ENCODE results near the gene DBI. TPM values are rescaled to one million over a fixed set of nuclear protein-coding genes. Genes with fewer than 3 reads are reported as not detected.

The DBI gene
- total RNA-seq, 4 donors from 2014 or later, result 41.8 to 72.3 (median 59.3) TPM

DNA sequence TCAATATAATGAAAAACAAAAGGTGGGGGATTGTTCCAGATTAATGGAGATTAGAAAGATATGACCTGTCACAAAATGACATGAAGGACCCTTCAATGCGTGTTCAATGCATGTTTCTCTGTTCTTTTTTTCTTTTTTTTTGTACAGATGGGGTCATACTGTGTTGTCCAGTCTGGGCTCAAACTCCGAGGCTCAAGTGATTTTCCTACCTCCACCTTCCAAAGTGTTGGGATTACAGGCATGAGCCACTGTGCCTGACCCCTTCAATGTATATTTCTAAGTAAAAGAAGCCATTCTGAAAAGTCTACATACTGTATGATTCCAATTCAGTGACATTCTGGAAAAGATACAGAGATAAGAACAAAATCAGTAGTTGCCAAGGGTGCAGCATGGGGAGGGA, 32.9 kb upstream of the DBI start:
- Histone ChIP-seq H3K27ac (replicated peaks in 1 of 4) (no peak overlapping the region), H3K4me3 (no peak overlapping the region), H3K27me3 (no peaks in the 10 kb centered on the region), H3K36me3 (peaks cover 0 to 52% (median 8%) of the 10 kb centered on the region in 4 donors), H3K4me1 (no peaks in the 10 kb centered on the region), H3K9me3 (no peaks in the 10 kb centered on the region)
- DNase-seq (ENCODE audit: extremely low spot score), result no peak
- no peak for TF ChIP-seq EP300 (IDR thresholded peaks at IDR 0.05)
- TF ChIP-seq POLR2AphosphoS5 (IDR thresholded peaks at IDR 0.05), result no peak
- TF ChIP-seq, protein P1, sequence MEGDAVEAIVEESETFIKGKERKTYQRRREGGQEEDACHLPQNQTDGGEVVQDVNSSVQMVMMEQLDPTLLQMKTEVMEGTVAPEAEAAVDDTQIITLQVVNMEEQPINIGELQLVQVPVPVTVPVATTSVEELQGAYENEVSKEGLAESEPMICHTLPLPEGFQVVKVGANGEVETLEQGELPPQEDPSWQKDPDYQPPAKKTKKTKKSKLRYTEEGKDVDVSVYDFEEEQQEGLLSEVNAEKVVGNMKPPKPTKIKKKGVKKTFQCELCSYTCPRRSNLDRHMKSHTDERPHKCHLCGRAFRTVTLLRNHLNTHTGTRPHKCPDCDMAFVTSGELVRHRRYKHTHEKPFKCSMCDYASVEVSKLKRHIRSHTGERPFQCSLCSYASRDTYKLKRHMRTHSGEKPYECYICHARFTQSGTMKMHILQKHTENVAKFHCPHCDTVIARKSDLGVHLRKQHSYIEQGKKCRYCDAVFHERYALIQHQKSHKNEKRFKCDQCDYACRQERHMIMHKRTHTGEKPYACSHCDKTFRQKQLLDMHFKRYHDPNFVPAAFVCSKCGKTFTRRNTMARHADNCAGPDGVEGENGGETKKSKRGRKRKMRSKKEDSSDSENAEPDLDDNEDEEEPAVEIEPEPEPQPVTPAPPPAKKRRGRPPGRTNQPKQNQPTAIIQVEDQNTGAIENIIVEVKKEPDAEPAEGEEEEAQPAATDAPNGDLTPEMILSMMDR (IDR thresholded peaks at IDR 0.05), result no peak
- TF ChIP-seq POLR2A (IDR thresholded peaks at IDR 0.05; ENCODE audit: low read depth), result no peak
- intact Hi-C loops (cut with DNase I), result no loop called here
- WGBS, result 92% methylated on average over 2 of the region's 2 CpGs

- H3K4me3 ChIP-seq, result no peak overlapping the region
- no peaks in the 10 kb centered on the region for H3K4me1 ChIP-seq
- TF ChIP-seq EP300 (IDR thresholded peaks at IDR 0.05) (no peak), POLR2A (IDR thresholded peaks at IDR 0.05; ENCODE audit: low read depth) (no peak), POLR2AphosphoS5 (IDR thresholded peaks at IDR 0.05) (no peak)
- TF ChIP-seq, protein P1 (IDR thresholded peaks at IDR 0.05), result no peak
- WGBS, result 87% methylated on average over 2 of the region's 2 CpGs
- H3K27me3 ChIP-seq, result no peaks in the 10 kb centered on the region
- DNase-seq (ENCODE audit: extremely low spot score), result no peak
- H3K9me3 ChIP-seq, result no peaks in the 10 kb centered on the region
- peaks cover 0 to 62% (median 8%) of the 10 kb centered on the region in 4 donors for H3K36me3 ChIP-seq
- no peak overlapping the region for H3K27ac ChIP-seq (replicated peaks in 1 of 4)
- intact Hi-C loops (cut with DNase I), result no loop called here
Measured at GRCh38 chr2:119337749-119338148, 29.0 kb upstream of the DBI start.

DNA sequence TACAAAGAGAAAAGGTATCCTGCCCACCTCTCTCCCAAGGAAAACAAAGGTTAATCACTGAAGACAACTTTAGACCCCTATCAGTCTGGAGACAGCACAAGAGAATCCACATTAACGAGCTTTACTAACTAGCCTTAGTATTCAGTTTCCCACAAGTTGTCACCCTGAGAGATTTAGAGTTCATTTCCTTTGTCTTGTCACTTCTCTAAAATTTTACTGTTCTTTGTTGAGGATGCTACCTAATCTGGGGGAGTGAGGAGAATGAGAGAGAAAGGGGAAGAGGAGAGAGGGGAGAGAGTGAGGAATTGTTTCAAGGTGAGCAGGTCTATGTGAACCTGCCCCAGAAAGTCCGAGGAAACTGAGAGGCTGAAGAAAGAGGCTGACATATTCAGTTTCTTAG, 28.5 kb upstream of the DBI start:
- Histone ChIP-seq H3K4me1 (no peaks in the 10 kb centered on the region), H3K27ac (replicated peaks in 1 of 4) (no peak overlapping the region), H3K4me3 (no peak overlapping the region), H3K27me3 (no peaks in the 10 kb centered on the region), H3K9me3 (no peaks in the 10 kb centered on the region), H3K36me3 (peaks cover 0 to 57% (median 8%) of the 10 kb centered on the region in 4 donors)
- WGBS, result 79% methylated on average over 2 of the region's 2 CpGs
- intact Hi-C loops (cut with DNase I), result no loop called here
- TF ChIP-seq, protein P1 (IDR thresholded peaks at IDR 0.05), result no peak
- TF ChIP-seq EP300 (IDR thresholded peaks at IDR 0.05) (no peak), POLR2A (IDR thresholded peaks at IDR 0.05; ENCODE audit: low read depth) (no peak), POLR2AphosphoS5 (IDR thresholded peaks at IDR 0.05) (no peak)
- DNase-seq (ENCODE audit: extremely low spot score), result no peak

DNA sequence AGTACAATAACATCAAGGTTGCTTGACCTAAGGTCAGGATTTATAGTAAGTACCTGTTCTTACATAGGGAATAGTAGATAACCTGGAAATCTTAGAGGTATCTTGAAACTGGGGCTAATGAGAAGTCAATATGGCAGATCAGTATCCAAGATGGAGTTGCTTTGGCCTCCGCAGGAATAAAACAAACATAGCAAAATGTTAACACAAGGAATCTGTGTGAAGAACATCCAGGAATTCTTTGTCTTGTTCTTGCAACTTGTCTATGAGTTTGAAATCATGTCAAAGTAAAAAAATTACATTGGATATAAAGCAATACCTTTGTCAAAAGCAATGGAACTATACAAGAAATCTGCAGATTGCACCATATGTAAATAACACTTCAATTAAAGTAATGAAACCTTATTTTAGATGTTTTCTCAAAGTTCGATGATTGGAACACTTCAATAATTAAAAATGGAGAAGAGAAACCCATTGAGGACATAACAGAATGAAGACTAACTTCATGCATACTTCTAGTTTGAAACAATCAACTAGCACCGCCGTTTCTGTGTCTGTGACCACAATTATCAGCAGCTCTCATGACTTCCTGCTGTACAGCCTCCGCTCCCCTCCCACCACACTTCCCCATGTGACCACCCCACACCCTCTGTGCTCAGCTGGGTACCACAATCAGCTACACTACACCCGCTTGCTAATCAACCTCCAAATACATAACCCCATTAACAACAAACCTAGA, 27.8 kb upstream of the DBI start:
- WGBS, result 76% methylated on average over 6 of the region's 6 CpGs

More for the DNA sequence above, 27.8 kb upstream of the DBI start:
- no peak for DNase-seq (ENCODE audit: extremely low spot score)
- no peaks in the 10 kb centered on the region for H3K4me1 ChIP-seq
- H3K4me3 ChIP-seq, result no peak overlapping the region
- H3K9me3 ChIP-seq, result no peaks in the 10 kb centered on the region
- intact Hi-C loops (cut with DNase I), result no loop called here
- H3K27me3 ChIP-seq, result no peaks in the 10 kb centered on the region
- H3K36me3 ChIP-seq, result peaks cover 0 to 50% (median 8%) of the 10 kb centered on the region in 4 donors
- TF ChIP-seq, protein P1 (IDR thresholded peaks at IDR 0.05), result no peak
- TF ChIP-seq EP300 (IDR thresholded peaks at IDR 0.05) (no peak), POLR2AphosphoS5 (IDR thresholded peaks at IDR 0.05) (no peak), POLR2A (IDR thresholded peaks at IDR 0.05; ENCODE audit: low read depth) (no peak)
- H3K27ac ChIP-seq (replicated peaks in 1 of 4), result no peak overlapping the region

All from esophagus muscularis mucosa (tissue), 4 donors.